Psoas muscle (tissue), 8 donors: ENCODE measurements around the gene RPUSD1. TPM values are rescaled to one million over a fixed set of nuclear protein-coding genes. Genes with fewer than 3 reads are reported as not detected.

Source experiments
- ATAC-seq, 4 donors: fragments of 200-7000 bp; cut with Tn5 transposase; one replicate each; pipeline ENCODE4 v1.9.1; 2020; ENCODE audit warnings: moderate library complexity in 3 of 4, mild to moderate bottlenecking in 2 of 4
- DNase-seq, 2 donors: peaks; one replicate each; pipeline ENCODE4 v3.0.0-alpha.2; 2020
- H3K27ac ChIP-seq: fragments of 200-600 bp; one replicate; pipeline ENCODE4 v1.8.0; 2022
- H3K27me3 ChIP-seq, 3 donors: fragments of 200-600 bp in 1 of 3; one replicate each; pipeline versions ENCODE4 v1.6.1 to v1.8.0; 2013 to 2022; ENCODE audit warnings: low read length in 2 of 3, mild to moderate bottlenecking in 2 of 3, moderate library complexity in 1 of 3; ENCODE audit not compliant: insufficient read depth in 3 of 3
- H3K36me3 ChIP-seq, 2 donors: fragments of 200-600 bp in 1 of 2; one replicate each; pipeline versions ENCODE4 v1.6.1 to v1.8.0; 2013 to 2022; ENCODE audit warnings: low read depth in 1 of 2, mild to moderate bottlenecking in 1 of 2, moderate library complexity in 1 of 2; ENCODE audit not compliant: insufficient read depth in 1 of 2
- H3K4me1 ChIP-seq: fragments of 200-600 bp; one replicate; pipeline ENCODE4 v1.8.0; 2022
- H3K4me3 ChIP-seq: fragments of 200-600 bp; one replicate; pipeline ENCODE4 v1.8.0; 2022; ENCODE audit warnings: mild to moderate bottlenecking
- H3K9me3 ChIP-seq: fragments of 200-600 bp; one replicate; pipeline ENCODE4 v1.8.0; 2022
- CTCF ChIP-seq: fragments of 200-600 bp; IDR thresholded peaks from one replicate; pipeline ENCODE4 v1.8.0; 2022; ENCODE audit warnings: antibody characterized with exemption
- WGBS, 3 donors: extraction: QIAGEN DNeasy Blood & Tissue Kit; methylation state at CpG; one replicate each; pipeline versions ENCODE4 v1.1.6 to v1.1.7; 2013; 5-methylcytosine and 5-hydroxymethylcytosine counted together
- intact Hi-C, 2 donors: fragments of 100-400 bp; cut with DNase I; formaldehyde crosslinking; loops; one replicate each; pipeline versions ENCODE4 v1.11.0 to v1.14.2; 2022
- polyA plus RNA-seq, 3 donors: library from polyadenylated mRNA; stranded (reverse); fragments of 200-250 nt; gene quantifications; one replicate each; pipeline ENCODE4 v1.2.3, GENCODE V29; 2013
- total RNA-seq, 4 donors: library from RNA; stranded (reverse); fragmentation: NEBNext Ultra II Directional in 2 of 4; extraction: Animal tissue kit (Norgen Biotek cat#: 25700) in 2 of 4; gene quantifications; one replicate each; pipeline versions ENCODE4 v1.2.1 to v1.2.4, GENCODE V29; 2021 to 2023
- donor health status: healthy with polysubstance abuse.
- donor health status: DM: no; HTN: no; CAD: no; lungs with moderate emphysema.
- donor health status: Bipolar disorder and iron deficiency.
- donor health status: healthy.
- donor health status: DM: yes; HTN: yes; CAD: no.
- donor health status: DM: no; HTN: no; CAD: no.
- donor health status: DM: no; HTN: no; CAD: no.
- donor health status: DM: yes; HTN: yes; CAD: no.

Gene RPUSD1
- total and polyA plus RNA-seq, 7 donors = 4.4 to 25.7 (median 10.9) TPM

GRCh38 chr16:788399-789126, 382 bp upstream of the RPUSD1 start, which contains the start of gene CHTF18:
Gene CHTF18 (plus strand): TSS chr16:788620. CDS start chr16:788685, 65 bp downstream.
- Histone ChIP-seq H3K27ac (peak within 1 kb of the TSS; percentile 48), H3K36me3 (no peaks in the 10 kb centered on the region), H3K27me3 (peaks cover 0 to 6% (median 0%) of the 10 kb centered on the region in 3 donors), H3K4me3 (peak within 1 kb of the TSS; percentile 81), H3K4me1 (peaks cover 14% of the 10 kb centered on the region), H3K9me3 (no peaks in the 10 kb centered on the region)
- 0 to 1% (median 1%) methylated on average over 31 to 97 of the region's 97 CpGs for WGBS, 3 donors
- intact Hi-C loops = loop anchor here (5.0 to 10.0 kb wide), 2 partner anchors 76 to 214 kb away; no protein-coding TSS in a partner anchor
- DNase-seq = peak; percentile 93 to 95
- ATAC-seq = peak; percentile 93 to 97 (median 96)
- no peak for TF ChIP-seq CTCF

- intact Hi-C loops = loop anchor here (5.0 to 10.0 kb wide), 2 partner anchors 75 to 213 kb away; no protein-coding TSS in a partner anchor
- peaks cover 14% of the 10 kb centered on the region for H3K4me1 ChIP-seq
- ATAC-seq = no peak
- peaks cover 0 to 16% (median 0%) of the 10 kb centered on the region in 3 donors for H3K27me3 ChIP-seq
- peak overlapping the region; percentile 77 for H3K4me3 ChIP-seq
- TF ChIP-seq CTCF = no peak
- no peaks in the 10 kb centered on the region for H3K9me3 ChIP-seq
- 33 to 37% (median 36%) methylated on average over 44 to 47 of the region's 47 CpGs for WGBS, 3 donors
- no peaks in the 10 kb centered on the region for H3K36me3 ChIP-seq
- peak overlapping the region; percentile 48 for H3K27ac ChIP-seq
- DNase-seq = no peak
Observed at GRCh38 chr16:787321-787966, 737 bp downstream of the RPUSD1 start.

DNA sequence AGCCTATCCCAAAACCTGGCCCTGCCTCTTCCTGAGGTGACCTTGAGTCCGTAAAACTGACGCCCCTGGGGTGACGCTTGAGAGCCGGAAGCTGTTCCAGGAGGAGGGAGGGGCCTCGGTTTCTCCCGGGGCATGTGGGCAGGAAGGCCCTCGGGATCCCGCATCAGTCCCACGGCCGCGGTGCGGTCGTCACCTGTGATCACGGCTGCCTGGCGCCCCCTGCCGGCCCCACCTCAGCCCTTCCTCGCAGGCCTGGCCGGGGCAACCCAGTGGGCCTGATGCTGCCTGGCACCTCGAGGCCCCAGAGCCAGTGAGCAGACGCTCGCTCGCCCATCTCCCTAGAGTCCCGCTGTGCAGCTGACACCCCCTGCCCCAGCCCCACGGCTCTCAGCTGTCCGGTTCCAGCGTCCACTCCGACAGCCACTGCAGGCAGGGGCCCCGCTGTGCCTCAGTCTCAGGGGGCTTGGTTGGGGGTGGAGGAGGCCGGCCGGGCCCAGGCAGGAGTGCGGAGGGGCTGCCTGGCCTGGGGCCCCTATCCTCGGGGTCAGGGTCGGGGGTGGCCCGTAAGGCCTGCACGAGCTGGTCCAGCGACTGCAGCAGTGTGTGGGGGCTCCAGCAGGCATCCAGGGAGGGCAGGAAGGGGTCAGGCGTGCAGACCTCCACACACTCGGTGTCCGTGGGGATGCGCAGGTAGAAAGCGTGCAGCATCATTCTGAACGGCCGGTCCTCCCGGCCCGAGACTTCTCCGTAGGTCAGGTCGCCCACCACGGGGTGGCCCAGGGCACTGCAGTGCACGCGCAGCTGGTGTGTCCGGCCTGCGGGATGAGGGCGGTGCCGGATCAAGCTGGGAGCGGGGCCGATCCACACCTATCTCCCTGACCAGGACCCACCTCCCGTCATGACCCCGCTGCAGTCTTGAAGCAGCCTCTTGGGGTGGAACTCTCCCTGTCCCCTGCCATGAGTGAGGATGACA, 2.3 kb downstream of the RPUSD1 start:
- Histone ChIP-seq H3K4me3 (no peak overlapping the region), H3K4me1 (peaks cover 14% of the 10 kb centered on the region), H3K27ac (no peak overlapping the region), H3K9me3 (no peaks in the 10 kb centered on the region), H3K27me3 (peaks cover 0 to 30% (median 0%) of the 10 kb centered on the region in 3 donors), H3K36me3 (no peaks in the 10 kb centered on the region)
- peak; percentile 28 to 65 (median 36) for ATAC-seq
- intact Hi-C loops = loop anchor here (2.0 to 10.0 kb wide), 3 partner anchors 74 to 211 kb away; no protein-coding TSS in a partner anchor
- DNase-seq = peak; percentile 71 to 81
- peak; percentile 62 for TF ChIP-seq CTCF
- WGBS, 3 donors = 66 to 69% (median 68%) methylated on average over 52 to 58 of the region's 58 CpGs

- peaks cover 0 to 41% (median 2%) of the 10 kb centered on the region in 3 donors for H3K27me3 ChIP-seq
- peaks cover 14% of the 10 kb centered on the region for H3K4me1 ChIP-seq
- no peak for TF ChIP-seq CTCF
- no peaks in the 10 kb centered on the region for H3K36me3 ChIP-seq
- H3K9me3 ChIP-seq = no peaks in the 10 kb centered on the region
- ATAC-seq (no peak), DNase-seq (no peak)
- H3K4me3 ChIP-seq = no peak overlapping the region
- intact Hi-C loops = loop anchor here in 1 of 2 donors (2.0 to 10.0 kb wide), 2 partner anchors 74 to 210 kb away; no protein-coding TSS in a partner anchor
- WGBS, 3 donors = 52 to 56% (median 55%) methylated on average over 17 to 19 of the region's 19 CpGs
- no peak overlapping the region for H3K27ac ChIP-seq
Observed at GRCh38 chr16:784431-784830, 3.8 kb downstream of the RPUSD1 start.
